PC-9 (cell line): ENCODE measurements around the gene SULT2A1. TPM values are rescaled to one million over a fixed set of nuclear protein-coding genes. Genes with fewer than 3 reads are reported as not detected.

Experiments
- BruUV-seq: library from RNA; stranded (reverse); fragments of 400-500 nt; replicated peaks from 2 replicates; lab custom pipeline; 2021; lab: Mats Ljungman, UMichigan
- CTCF ChIA-PET: fragments of 300-600 bp; sonication (Branson Sonifier 250); formaldehyde crosslinking; loops from one replicate; lab custom pipeline; 2022; ENCODE audit warnings: antibody characterized with exemption; lab: Charles Lee
- POLR2A ChIA-PET: fragments of 300-600 bp; sonication (Branson Sonifier 250); formaldehyde crosslinking; loops from one replicate; lab custom pipeline; 2022; ENCODE audit warnings: antibody characterized with exemption; ENCODE audit not compliant: unreplicated experiment; lab: Charles Lee
- DNase-seq, 2 experiments: peaks; one replicate each; pipeline versions ENCODE4 v3.0.0 to v3.0.0-alpha.2; 2015 to 2022; ENCODE audit warnings: mixed read lengths in 1 of 2
- H2AFZ ChIP-seq: fragments of 200-600 bp; sonication (generic); 2 replicates; pipeline ENCODE4 v1.8.1; 2017; ENCODE audit warnings: antibody characterized with exemption
- H3F3A ChIP-seq: fragments of 200-600 bp; sonication (generic); 2 replicates; pipeline ENCODE4 v1.8.1; 2017; ENCODE audit warnings: antibody characterized with exemption, mild to moderate bottlenecking, low read depth; ENCODE audit not compliant: insufficient read depth
- H3K27ac ChIP-seq: fragments of 200-600 bp; sonication (generic); 2 replicates; pipeline ENCODE4 v1.6.1; 2016; ENCODE audit warnings: mixed run types
- H3K27me3 ChIP-seq: fragments of 200-600 bp; sonication (generic); 2 replicates; pipeline ENCODE4 v1.6.1; 2016; ENCODE audit warnings: low read depth, mixed run types; ENCODE audit not compliant: insufficient read depth
- H3K36me3 ChIP-seq: fragments of 200-600 bp; sonication (generic); 2 replicates; pipeline ENCODE4 v1.6.1; 2016; ENCODE audit warnings: low read depth, mixed run types
- H3K4me1 ChIP-seq: fragments of 200-600 bp; sonication (generic); replicated peaks from 2 replicates; pipeline ENCODE4 v1.6.1; 2016; ENCODE audit warnings: mixed run types; ENCODE audit not compliant: insufficient read depth
- H3K4me2 ChIP-seq: fragments of 200-600 bp; sonication (generic); 2 replicates; pipeline ENCODE4 v1.6.1; 2017; ENCODE audit warnings: mixed run types
- H3K4me3 ChIP-seq: fragments of 200-600 bp; sonication (generic); 2 replicates; pipeline ENCODE4 v1.6.1; 2016; ENCODE audit warnings: mixed run types
- H3K79me2 ChIP-seq: fragments of 200-600 bp; sonication (generic); 2 replicates; pipeline ENCODE4 v1.6.1; 2017; ENCODE audit warnings: low read depth, mixed run types
- H3K9me2 ChIP-seq: fragments of 200-600 bp; sonication (generic); 2 replicates; pipeline ENCODE4 v1.8.1; 2017; ENCODE audit warnings: mild to moderate bottlenecking; ENCODE audit not compliant: insufficient read depth
- H3K9me3 ChIP-seq: fragments of 200-600 bp; sonication (generic); 2 replicates; pipeline ENCODE4 v1.8.1; 2016; ENCODE audit warnings: low read depth; ENCODE audit not compliant: insufficient read depth
- H4K20me1 ChIP-seq: fragments of 200-600 bp; sonication (generic); 2 replicates; pipeline ENCODE4 v1.8.1; 2017; ENCODE audit not compliant: insufficient read depth
- CTCF ChIP-seq: fragments of 200-600 bp; sonication (generic); conservative IDR thresholded peaks from 2 replicates; pipeline ENCODE4 v1.6.1; 2017; ENCODE audit warnings: mixed run types, antibody characterized with exemption, mild to moderate bottlenecking, moderate library complexity
- EZH2 ChIP-seq: fragments of 200-600 bp; sonication (generic); IDR thresholded peaks from 2 replicates; pipeline ENCODE4 v1.8.0; 2017; ENCODE audit warnings: antibody characterized with exemption, low read depth
- intact Hi-C: fragments of 100-400 bp; cut with micrococcal nuclease; formaldehyde crosslinking; loops from one replicate; pipeline ENCODE4 v1.10.0; 2022; ENCODE audit not compliant: unreplicated experiment
- total RNA-seq: library from RNA; stranded (reverse); gene quantifications from 2 replicates; pipeline ENCODE4 v1.2.3, GENCODE V29; 2021

The SULT2A1 gene
- total RNA-seq, 1 experiment from 2014 or later: not detected

- no peaks in the 10 kb centered on the region for H3K79me2 ChIP-seq
- no peak for TF ChIP-seq CTCF
- no peak for TF ChIP-seq EZH2
- no peaks in the 10 kb centered on the region for H3K9me3 ChIP-seq
- BruUV-seq: no TSS peak
- POLR2A ChIA-PET: no interaction called here
- H3K4me1 ChIP-seq: peaks cover 13% of the 10 kb centered on the region; the same call in 1 of the 2 replicates
- no peaks in the 10 kb centered on the region; the same call in 1 of the 2 replicates for H3F3A ChIP-seq
- no peak overlapping the region for H3K27ac ChIP-seq
- no peaks in the 10 kb centered on the region for H4K20me1 ChIP-seq
- DNase-seq: no peak
- H2AFZ ChIP-seq: no peak overlapping the region
- no peaks in the 10 kb centered on the region for H3K9me2 ChIP-seq
- H3K36me3 ChIP-seq: no peaks in the 10 kb centered on the region
- H3K4me2 ChIP-seq: no peak overlapping the region
- H3K4me3 ChIP-seq: no peak overlapping the region
- CTCF ChIA-PET: interaction anchor here (0.6 kb wide), 1 partner anchor 16 kb away, joined by 6 read pairs; no protein-coding TSS in a partner anchor
- peaks cover 44% of the 10 kb centered on the region for H3K27me3 ChIP-seq
- intact Hi-C loops: no loop called here
Measured at GRCh38 chr19:47848425-47848822, 37.7 kb downstream of the SULT2A1 start.

DNA sequence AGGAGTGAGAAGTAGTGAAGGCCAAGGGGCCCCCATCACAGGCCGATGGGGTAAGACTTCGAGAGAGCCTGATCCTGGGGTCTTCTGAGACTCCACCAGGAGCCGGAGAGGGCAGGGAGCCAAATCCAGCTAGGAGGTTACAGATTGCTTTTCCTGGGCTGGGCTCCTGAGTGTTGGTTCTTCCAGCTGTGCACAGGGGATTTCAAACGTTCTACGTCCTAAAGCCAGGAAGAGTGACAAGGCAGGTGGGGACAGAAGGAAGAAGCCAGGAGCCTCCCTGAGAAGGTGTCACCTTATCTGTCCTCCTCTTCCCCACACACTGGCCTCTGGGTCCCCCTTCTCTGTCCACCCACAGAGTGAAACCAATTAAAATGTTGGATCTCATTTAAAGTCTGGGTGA is 43.2 kb downstream of the SULT2A1 start:
- no peak for DNase-seq
- no TSS peak for BruUV-seq
- Histone ChIP-seq H3K27me3 (peaks cover 44% of the 10 kb centered on the region), H3K79me2 (no peaks in the 10 kb centered on the region), H3K9me2 (no peaks in the 10 kb centered on the region), H3K4me1 (no peaks in the 10 kb centered on the region), H3F3A (peaks cover 9% of the 10 kb centered on the region; the same call in 1 of the 2 replicates), H3K4me2 (no peak overlapping the region), H3K4me3 (no peak overlapping the region), H4K20me1 (no peaks in the 10 kb centered on the region), H2AFZ (no peak overlapping the region), H3K27ac (no peak overlapping the region), H3K9me3 (peaks cover 9% of the 10 kb centered on the region), H3K36me3 (no peaks in the 10 kb centered on the region)
- intact Hi-C loops: no loop called here
- TF ChIP-seq CTCF (no peak), EZH2 (no peak)
- ChIA-PET POLR2A (no interaction called here), CTCF (no interaction called here)

- peaks cover 49% of the 10 kb centered on the region for H3K27me3 ChIP-seq
- H3K9me2 ChIP-seq: no peaks in the 10 kb centered on the region
- no peaks in the 10 kb centered on the region for H3K79me2 ChIP-seq
- no peak for TF ChIP-seq CTCF
- H3K4me3 ChIP-seq: no peak overlapping the region
- H3K4me1 ChIP-seq: no peaks in the 10 kb centered on the region
- H3K36me3 ChIP-seq: no peaks in the 10 kb centered on the region
- peaks cover 11% of the 10 kb centered on the region for H3K9me3 ChIP-seq
- no TSS peak for BruUV-seq
- DNase-seq: no peak
- intact Hi-C loops: no loop called here
- CTCF ChIA-PET: no interaction called here
- H3F3A ChIP-seq: peaks cover 14% of the 10 kb centered on the region; the same call in 1 of the 2 replicates
- 0 out of 2 replicates have a peak overlapping the region, but pooled peaks have one; percentile 21 for H2AFZ ChIP-seq
- H3K4me2 ChIP-seq: no peak overlapping the region
- POLR2A ChIA-PET: no interaction called here
- no peaks in the 10 kb centered on the region for H4K20me1 ChIP-seq
- no peak overlapping the region for H3K27ac ChIP-seq
Measured at GRCh38 chr19:47839913-47840312, 46.2 kb downstream of the SULT2A1 start.
